ENCODE measurements around the gene ATF6. TPM values are rescaled to one million over a fixed set of nuclear protein-coding genes. Genes with fewer than 3 reads are reported as not detected.

Gene ATF6
- total and polyA plus RNA-seq, 9 of the 15 experiments (the other 6 are each of a cell fraction or from before 2014, with no cell fraction given): 11.7 to 32.4 (median 20.4) TPM

- intact Hi-C loops (cut with micrococcal nuclease) (loop anchor here (1.0 kb wide), 1 partner anchor 12 kb away; no protein-coding TSS in a partner anchor), in situ Hi-C loops (cut with MboI) (no loop called here)
- ChIA-PET CTCF (ENCODE audit: low intra/inter-chr PET ratio) (no interaction called here), POLR2A (interaction anchor here (1.2 to 2.1 kb wide), 2 partner anchors 9 to 23 kb away, joined by 4 to 7 read pairs; no protein-coding TSS in a partner anchor)
- H3K4me3 ChIP-seq: no peak overlapping the region
- no peaks in the 10 kb centered on the region for H3K79me2 ChIP-seq (ENCODE audit: control insufficient read depth, insufficient read depth, low read length)
- 23% methylated on average over 5 of the region's 5 CpGs for WGBS (ENCODE audit: insufficient coverage, low coverage, missing lambda C conversion rate)
- peak; percentile 85 for FAIRE-seq
- peaks cover 4 to 21% of the 10 kb centered on the region in 2 experiments; a peak in 4 of 5 replicates for H3K4me1 ChIP-seq (replicated peaks in 1 of 2; ENCODE audit: control insufficient read depth in 2 of 2, insufficient read depth in 2 of 2, low read length in 2 of 2)
- H2AFZ ChIP-seq (ENCODE audit: low read depth, low read length): peak overlapping the region; percentile 3
- peak overlapping the region; percentile 18; the same call in 1 of the 3 replicates for H3K27ac ChIP-seq (ENCODE audit: extremely low read depth, low read depth, low read length)
- H3K9me3 ChIP-seq (replicated peaks; ENCODE audit: control insufficient read depth, insufficient read depth, low read depth, low read length): no peaks in the 10 kb centered on the region
- peak overlapping the region in 1 of 2 experiments; percentile 14; a peak in 1 of 4 replicates for H3K9ac ChIP-seq (ENCODE audit: insufficient read depth in 1 of 2, low read depth in 2 of 2, low read length in 2 of 2)
- peak overlapping the region; percentile 56 for H3K4me2 ChIP-seq (ENCODE audit: insufficient read depth, low read length)
- H3K27me3 ChIP-seq (ENCODE audit: control insufficient read depth in 2 of 2, insufficient read depth in 2 of 2, low read length in 2 of 2): no peaks in the 10 kb centered on the region
- no peaks in the 10 kb centered on the region for H3K9me1 ChIP-seq (ENCODE audit: control insufficient read depth, insufficient read depth, low read length)
- no TSS peak for BruUV-seq (replicated peaks)
- peak in 3 of 4 experiments; percentile 17 to 58 (median 56) for DNase-seq (ENCODE audit: extremely low read depth in 1 of 4, low spot score in 3 of 4)
- ATAC-seq: peak; percentile 87
- H4K20me1 ChIP-seq (replicated peaks; ENCODE audit: control insufficient read depth, insufficient read depth, low read length): no peaks in the 10 kb centered on the region
- peaks cover 5% of the 10 kb centered on the region; the same call in 2 of the 3 replicates for H3K36me3 ChIP-seq (ENCODE audit: control insufficient read depth, insufficient read depth, low read length)
- TF ChIP-seq PTBP1 (IDR thresholded peaks at IDR 0.05; ENCODE audit: low read depth, low read length): no peak
- no peak for TF ChIP-seq TCF7L2 (IDR thresholded peaks at IDR 0.05; ENCODE audit: low read depth, low read length)
- no peak for TF ChIP-seq KDM4B (IDR thresholded peaks at IDR 0.05; ENCODE audit: borderline replicate concordance in 2 of 2, low read depth in 1 of 2)
- TF ChIP-seq SFPQ (IDR thresholded peaks at IDR 0.05; ENCODE audit: low read depth, low read length): no peak
- TF ChIP-seq GTF3C2 (IDR thresholded peaks at IDR 0.05; ENCODE audit: borderline replicate concordance, extremely low read depth, insufficient read length): no peak
- no peak for TF ChIP-seq ZNF121 (CRISPR knock-in tag; conservative IDR thresholded peaks at IDR 0.05)
- TF ChIP-seq CC2D1A (IDR thresholded peaks at IDR 0.05): no peak
- no peak for TF ChIP-seq ZNF324 (CRISPR knock-in tag; IDR thresholded peaks at IDR 0.05)
- no peak for TF ChIP-seq HNRNPH1 (optimal IDR thresholded peaks at IDR 0.05; ENCODE audit: low read depth, low read length)
- peak; percentile 86 for TF ChIP-seq SMARCA4 (IDR thresholded peaks at IDR 0.05)
- TF ChIP-seq MEIS2 (IDR thresholded peaks at IDR 0.05; ENCODE audit: partially characterized antibody): peak; percentile 47
- no peak for TF ChIP-seq MED1 (CRISPR knock-in tag; IDR thresholded peaks at IDR 0.05; ENCODE audit: borderline replicate concordance)
- no peak for TF ChIP-seq NKRF (IDR thresholded peaks at IDR 0.05; ENCODE audit: borderline replicate concordance)
- TF ChIP-seq STAT5B (CRISPR knock-in tag; IDR thresholded peaks at IDR 0.05): no peak
- TF ChIP-seq GATAD2B (IDR thresholded peaks at IDR 0.05; ENCODE audit: borderline replicate concordance): peak; percentile 49; the same call in 1 of the 2 replicates
These were observed 187.3 kb downstream of the ATF6 start for GRCh38 chr1:161953256-161953920.
